Loucy (cell line): ENCODE data around the gene UBALD1.
"Not testable (repeated sequence)": the region's sequence is repeated elsewhere in the genome, so short reads cannot be mapped to it uniquely, and the experiment has no call there.

ENCODE experiments used
- H2AFZ ChIP-seq: fragments of 200-600 bp; sonication (generic); 2 replicates; pipeline ENCODE4 v1.6.0; 2016; ENCODE audit warnings: antibody characterized with exemption, mild to moderate bottlenecking, low read length, moderate library complexity
- H3F3A ChIP-seq: fragments of 200-600 bp; 2 replicates; pipeline ENCODE4 v1.6.0; 2016; ENCODE audit warnings: antibody characterized with exemption, low read depth, mild to moderate bottlenecking
- H3K27me3 ChIP-seq: fragments of 200-600 bp; sonication (generic); 2 replicates; pipeline ENCODE4 v1.6.1; 2014; ENCODE audit warnings: low read length, mild to moderate bottlenecking; ENCODE audit not compliant: insufficient read depth, poor library complexity, severe bottlenecking
- H3K36me3 ChIP-seq: fragments of 200-600 bp; sonication (generic); 2 replicates; pipeline ENCODE4 v1.6.1; 2016; ENCODE audit warnings: low read length; ENCODE audit not compliant: insufficient read depth
- H3K4me1 ChIP-seq: fragments of 200-600 bp; sonication (generic); 2 replicates; pipeline ENCODE4 v1.5.1; 2014; ENCODE audit warnings: low read length, mild to moderate bottlenecking; ENCODE audit not compliant: insufficient read depth, poor library complexity, severe bottlenecking
- H3K4me2 ChIP-seq: fragments of 200-600 bp; sonication (generic); 2 replicates; pipeline ENCODE4 v1.6.0; 2014; ENCODE audit warnings: antibody characterized with exemption, low read length, low read depth, mild to moderate bottlenecking; ENCODE audit not compliant: poor library complexity, severe bottlenecking
- H3K4me3 ChIP-seq: fragments of 200-600 bp; sonication (generic); 2 replicates; pipeline ENCODE4 v1.5.1; 2014; ENCODE audit warnings: low read length, mild to moderate bottlenecking, mixed read lengths; ENCODE audit not compliant: poor library complexity, severe bottlenecking
- H3K79me2 ChIP-seq: fragments of 200-600 bp; sonication (generic); 2 replicates; pipeline ENCODE4 v1.6.1; 2014; ENCODE audit warnings: low read length; ENCODE audit not compliant: insufficient read depth
- H3K9ac ChIP-seq: fragments of 200-600 bp; sonication (generic); 2 replicates; pipeline ENCODE4 v1.6.0; 2014; ENCODE audit warnings: mild to moderate bottlenecking, low read depth, low read length, moderate library complexity; ENCODE audit not compliant: poor library complexity, severe bottlenecking
- H3K9me2 ChIP-seq: fragments of 200-600 bp; sonication (generic); replicated peaks from 2 replicates; pipeline ENCODE4 v1.6.1; 2016; ENCODE audit warnings: low read depth, low read length, mixed read lengths
- H3K9me3 ChIP-seq: fragments of 200-600 bp; sonication (generic); 2 replicates; pipeline ENCODE4 v1.6.1; 2014; ENCODE audit warnings: mild to moderate bottlenecking, antibody characterized with exemption, low read length, low read depth; ENCODE audit not compliant: insufficient read depth
- H4K20me1 ChIP-seq: fragments of 200-600 bp; sonication (generic); 2 replicates; pipeline ENCODE4 v1.6.0; 2014; ENCODE audit warnings: antibody characterized with exemption, low read length, mild to moderate bottlenecking; ENCODE audit not compliant: insufficient read depth, poor library complexity, severe bottlenecking
- EZH2phosphoT487 ChIP-seq: fragments of 200-600 bp; IDR thresholded peaks from 2 replicates; pipeline ENCODE4 v1.6.1; 2018; ENCODE audit warnings: antibody characterized with exemption, mild to moderate bottlenecking, moderate library complexity, borderline replicate concordance
- TF ChIP-seq, protein P1 (sequence below): fragments of 200-600 bp; sonication (generic); conservative IDR thresholded peaks from 2 replicates; pipeline ENCODE4 v1.5.1; 2014; ENCODE audit warnings: mild to moderate bottlenecking, antibody characterized with exemption, low read length

The UBALD1 gene

DNA sequence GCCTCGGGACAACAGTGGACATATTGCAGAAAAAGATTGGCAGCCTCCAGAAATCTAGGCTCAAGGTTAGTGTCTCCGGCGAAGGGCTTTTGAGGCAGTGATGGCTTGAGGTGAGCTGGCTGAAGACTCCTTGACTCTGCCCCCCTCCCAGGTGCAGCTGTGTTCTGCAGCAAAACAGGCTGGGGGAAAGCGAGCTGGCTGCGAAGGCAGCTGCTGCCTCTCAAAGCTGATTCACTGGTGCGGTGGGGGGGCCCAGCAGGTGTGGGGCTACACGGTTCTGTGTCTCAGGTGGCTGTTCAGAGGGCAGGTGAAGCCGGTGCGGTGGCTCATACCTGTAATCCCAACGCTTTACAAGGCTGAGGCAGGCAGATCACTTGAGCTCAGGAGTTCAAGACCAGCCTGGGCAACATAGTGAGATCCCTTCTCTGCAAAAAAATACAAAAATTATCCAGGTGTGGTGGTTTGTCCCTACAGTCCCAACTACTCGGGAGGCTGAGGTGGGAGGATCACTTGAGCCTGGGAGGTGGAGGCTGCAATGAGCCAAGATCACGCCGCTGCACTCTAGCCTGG is 35.6 kb downstream of the UBALD1 start:
- Histone ChIP-seq H3K79me2 (no peaks in the 10 kb centered on the region), H3K4me2 (no peak overlapping the region), H3K36me3 (no peaks in the 10 kb centered on the region), H3K9me2 (no peaks in the 10 kb centered on the region), H3K9me3 (no peaks in the 10 kb centered on the region), H2AFZ (no peak overlapping the region), H3K4me1 (peaks cover 11% of the 10 kb centered on the region), H3K4me3 (no peak overlapping the region), H3K27me3 (no peaks in the 10 kb centered on the region), H4K20me1 (no peaks in the 10 kb centered on the region), H3F3A (no peaks in the 10 kb centered on the region), H3K9ac (no peak overlapping the region)
- TF ChIP-seq, protein P1, sequence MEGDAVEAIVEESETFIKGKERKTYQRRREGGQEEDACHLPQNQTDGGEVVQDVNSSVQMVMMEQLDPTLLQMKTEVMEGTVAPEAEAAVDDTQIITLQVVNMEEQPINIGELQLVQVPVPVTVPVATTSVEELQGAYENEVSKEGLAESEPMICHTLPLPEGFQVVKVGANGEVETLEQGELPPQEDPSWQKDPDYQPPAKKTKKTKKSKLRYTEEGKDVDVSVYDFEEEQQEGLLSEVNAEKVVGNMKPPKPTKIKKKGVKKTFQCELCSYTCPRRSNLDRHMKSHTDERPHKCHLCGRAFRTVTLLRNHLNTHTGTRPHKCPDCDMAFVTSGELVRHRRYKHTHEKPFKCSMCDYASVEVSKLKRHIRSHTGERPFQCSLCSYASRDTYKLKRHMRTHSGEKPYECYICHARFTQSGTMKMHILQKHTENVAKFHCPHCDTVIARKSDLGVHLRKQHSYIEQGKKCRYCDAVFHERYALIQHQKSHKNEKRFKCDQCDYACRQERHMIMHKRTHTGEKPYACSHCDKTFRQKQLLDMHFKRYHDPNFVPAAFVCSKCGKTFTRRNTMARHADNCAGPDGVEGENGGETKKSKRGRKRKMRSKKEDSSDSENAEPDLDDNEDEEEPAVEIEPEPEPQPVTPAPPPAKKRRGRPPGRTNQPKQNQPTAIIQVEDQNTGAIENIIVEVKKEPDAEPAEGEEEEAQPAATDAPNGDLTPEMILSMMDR, result no peak
- TF ChIP-seq EZH2phosphoT487, result no peak

DNA sequence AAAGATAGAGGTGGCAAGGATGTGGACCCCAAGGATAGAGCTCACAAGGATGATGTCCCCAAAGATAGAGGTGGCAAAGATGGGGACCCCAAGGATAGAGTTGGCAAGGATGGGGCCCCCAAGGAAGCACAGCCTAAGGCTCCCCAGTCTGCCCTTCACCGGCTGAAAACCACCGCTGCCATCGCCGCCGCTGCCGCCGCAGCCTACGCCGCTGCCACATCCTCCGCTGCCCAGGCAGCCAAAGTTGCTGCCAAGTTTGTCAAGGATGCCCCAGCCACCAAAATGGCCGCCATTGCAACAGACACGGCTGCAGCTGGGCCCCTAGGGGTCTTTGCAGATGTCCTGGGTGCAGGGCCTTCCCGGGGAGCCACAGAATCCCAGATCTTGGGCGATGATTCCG is 38.7 kb downstream of the UBALD1 start:
- H3K27me3 ChIP-seq, result no peaks in the 10 kb centered on the region
- no peaks in the 10 kb centered on the region for H4K20me1 ChIP-seq

DNA sequence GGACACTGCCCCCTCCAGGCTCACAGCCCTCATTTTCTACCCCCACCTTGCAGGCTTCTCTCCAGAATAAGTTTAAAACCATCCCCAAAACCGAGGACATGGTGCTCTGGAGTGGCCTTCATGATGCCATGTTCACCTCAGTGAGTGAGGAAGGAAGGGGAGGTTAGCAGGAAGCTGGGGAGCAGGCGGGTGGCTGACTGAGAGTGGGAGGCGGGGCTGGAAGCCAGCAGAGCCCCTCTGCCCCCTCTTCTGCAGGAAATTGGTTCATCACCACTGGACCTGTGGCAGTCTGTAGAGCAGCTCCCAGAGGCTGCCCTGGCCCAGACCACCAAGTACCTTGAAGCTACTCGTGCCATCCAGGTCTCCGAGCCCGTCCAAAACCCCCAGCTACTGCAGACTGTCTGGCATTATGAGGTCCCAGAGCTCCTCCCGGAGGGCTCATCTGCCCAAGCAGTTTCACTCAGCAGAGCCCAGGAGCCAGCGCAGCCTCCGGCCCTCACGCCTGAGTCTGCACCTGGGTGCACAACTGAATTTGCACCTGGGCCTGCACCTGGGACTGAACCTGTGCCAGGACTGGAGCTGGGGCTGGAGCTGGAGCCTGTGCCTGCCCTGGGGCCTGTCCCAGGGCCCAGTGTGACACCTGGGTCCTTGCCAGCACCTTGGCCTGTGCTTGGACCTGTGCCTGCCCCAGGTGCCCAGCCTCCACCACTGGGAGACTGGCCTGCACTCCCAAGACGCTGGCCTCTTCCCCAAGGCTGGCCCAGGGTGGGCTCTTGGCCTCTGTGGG is 39.6 kb downstream of the UBALD1 start:
- Histone ChIP-seq H3K4me1 (peaks cover 11% of the 10 kb centered on the region), H3K79me2 (no peaks in the 10 kb centered on the region), H3K9me2 (no peaks in the 10 kb centered on the region), H3K27me3 (no peaks in the 10 kb centered on the region), H2AFZ (peak overlapping the region; percentile 29), H3K9me3 (no peaks in the 10 kb centered on the region), H3F3A (no peaks in the 10 kb centered on the region), H3K4me3 (peak overlapping the region; percentile 42), H3K9ac (no peak overlapping the region), H3K36me3 (no peaks in the 10 kb centered on the region), H3K4me2 (peak overlapping the region; percentile 43), H4K20me1 (no peaks in the 10 kb centered on the region)
- TF ChIP-seq EZH2phosphoT487, result no peak
- TF ChIP-seq, protein P1, result no peak

More for the DNA sequence above, 38.7 kb downstream of the UBALD1 start:
- Histone ChIP-seq H3K4me3 (no peak overlapping the region), H3K4me2 (no peak overlapping the region), H3K9me3 (no peaks in the 10 kb centered on the region), H3F3A (no peaks in the 10 kb centered on the region), H3K36me3 (no peaks in the 10 kb centered on the region), H2AFZ (no peak overlapping the region), H3K9ac (no peak overlapping the region), H3K4me1 (peaks cover 11% of the 10 kb centered on the region), H3K9me2 (no peaks in the 10 kb centered on the region), H3K79me2 (no peaks in the 10 kb centered on the region)
- TF ChIP-seq EZH2phosphoT487, result no peak
- TF ChIP-seq, protein P1, result no peak

DNA sequence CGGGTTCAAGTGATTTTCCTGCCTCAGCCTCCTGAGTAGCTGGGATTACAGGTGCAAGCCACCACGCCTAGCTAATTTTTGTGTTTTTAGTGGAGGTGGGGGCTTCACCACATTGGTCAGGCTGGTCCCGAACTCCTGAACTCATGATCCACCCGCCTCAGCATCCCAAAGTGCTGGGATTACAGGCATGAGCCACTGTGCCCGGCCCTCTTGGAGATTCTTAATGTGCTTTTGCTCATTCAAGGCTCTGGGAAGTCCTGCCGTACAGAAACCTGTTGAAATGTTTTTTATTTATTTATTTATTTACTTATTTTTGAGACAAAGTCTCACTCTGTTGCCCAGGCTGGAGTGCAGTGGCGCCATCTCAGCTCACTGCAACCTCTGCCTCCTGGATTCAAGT is 40.8 kb downstream of the UBALD1 start:
- H3K36me3 ChIP-seq, H3K27me3 ChIP-seq, H3K4me2 ChIP-seq, H2AFZ ChIP-seq, H3K9me3 ChIP-seq, H4K20me1 ChIP-seq, H3K79me2 ChIP-seq, H3F3A ChIP-seq, H3K9ac ChIP-seq, H3K9me2 ChIP-seq, H3K4me3 ChIP-seq: not testable (repeated sequence)
- H3K4me1 ChIP-seq, result peaks cover 11% of the 10 kb centered on the region
